PC-3 (cell line): ENCODE measurements around the gene S100A8. TPM values are rescaled to one million over a fixed set of nuclear protein-coding genes. Genes with fewer than 3 reads are reported as not detected.

Experiments
- ATAC-seq: fragments of 200-7000 bp; cut with Tn5 transposase; 2 replicates; pipeline ENCODE4 v1.9.1; 2020; ENCODE audit warnings: mild to moderate bottlenecking, moderate library complexity
- BruUV-seq: library from RNA; stranded (reverse); fragments of 400-500 nt; replicated peaks from 2 replicates; lab custom pipeline; 2021; lab: Mats Ljungman, UMichigan
- CTCF ChIA-PET: fragments of 300-600 bp; sonication (Branson Sonifier 250); formaldehyde crosslinking; loops from one replicate; lab custom pipeline; 2022; ENCODE audit warnings: antibody characterized with exemption; lab: Charles Lee
- POLR2A ChIA-PET: fragments of 300-600 bp; sonication (Branson Sonifier 250); formaldehyde crosslinking; loops from one replicate; lab custom pipeline; 2022; ENCODE audit warnings: antibody characterized with exemption; ENCODE audit not compliant: unreplicated experiment; lab: Charles Lee
- DNase-seq: peaks from one replicate; pipeline ENCODE4 v3.0.0-alpha.2; 2015
- H2AFZ ChIP-seq: fragments of 300-600 bp; sonication (generic); 2 replicates; pipeline ENCODE4 v1.6.0; 2016; ENCODE audit warnings: antibody characterized with exemption, low read length
- H3F3A ChIP-seq: fragments of 300-600 bp; sonication (generic); one replicate; pipeline ENCODE4 v1.6.0; 2017; ENCODE audit warnings: antibody characterized with exemption, low read length, control low read depth, mild to moderate bottlenecking; ENCODE audit not compliant: unreplicated experiment
- H3K27ac ChIP-seq: fragments of 300-600 bp; sonication (generic); 2 replicates; pipeline ENCODE4 v1.5.1; 2016; ENCODE audit warnings: mild to moderate bottlenecking, low read length
- H3K27me3 ChIP-seq: fragments of 300-600 bp; sonication (generic); 2 replicates; pipeline ENCODE4 v1.6.1; 2016; ENCODE audit warnings: low read length, mixed read lengths
- H3K36me3 ChIP-seq: fragments of 300-600 bp; sonication (generic); 2 replicates; pipeline ENCODE4 v1.6.1; 2016; ENCODE audit warnings: low read depth, mixed run types, low read length, mixed read lengths
- H3K4me1 ChIP-seq: fragments of 300-600 bp; sonication (generic); 2 replicates; pipeline ENCODE4 v1.5.1; 2016; ENCODE audit warnings: low read length; ENCODE audit not compliant: insufficient read depth
- H3K4me2 ChIP-seq: fragments of 300-600 bp; sonication (generic); 2 replicates; pipeline ENCODE4 v1.6.0; 2016; ENCODE audit warnings: low read length
- H3K4me3 ChIP-seq: fragments of 300-600 bp; sonication (generic); 2 replicates; pipeline ENCODE4 v1.5.1; 2016; ENCODE audit warnings: mild to moderate bottlenecking, low read length, mixed read lengths
- H3K79me2 ChIP-seq: fragments of 300-600 bp; sonication (generic); 2 replicates; pipeline ENCODE4 v1.6.1; 2017; ENCODE audit warnings: low read length, mixed read lengths
- H3K9ac ChIP-seq: fragments of 300-600 bp; sonication (generic); 2 replicates; pipeline ENCODE4 v1.6.0; 2016; ENCODE audit warnings: mild to moderate bottlenecking, low read length
- H3K9me2 ChIP-seq: fragments of 300-600 bp; sonication (generic); replicated peaks from 2 replicates; pipeline ENCODE4 v1.6.1; 2016; ENCODE audit warnings: mixed run types, low read length, mixed read lengths
- H3K9me3 ChIP-seq: fragments of 300-600 bp; sonication (generic); 2 replicates; pipeline ENCODE4 v1.6.1; 2016; ENCODE audit warnings: low read length, mixed read lengths
- H4K20me1 ChIP-seq: fragments of 300-600 bp; sonication (generic); 2 replicates; pipeline ENCODE4 v1.6.1; 2016; ENCODE audit warnings: low read length, mixed read lengths
- CTCF ChIP-seq: fragments of 300-600 bp; sonication (generic); conservative IDR thresholded peaks from 2 replicates; pipeline ENCODE4 v1.5.1; 2017; ENCODE audit warnings: antibody characterized with exemption, low read depth, mild to moderate bottlenecking, low read length
- EZH2 ChIP-seq: fragments of 300-600 bp; sonication (generic); IDR thresholded peaks from one replicate; pipeline ENCODE4 v1.6.1; 2017; ENCODE audit warnings: antibody characterized with exemption, mild to moderate bottlenecking, low read length; ENCODE audit not compliant: unreplicated experiment
- EZH2phosphoT487 ChIP-seq: fragments of 300-600 bp; sonication (generic); IDR thresholded peaks from 2 replicates; pipeline ENCODE4 v1.6.1; 2018; ENCODE audit warnings: mild to moderate bottlenecking, antibody characterized with exemption, low read length, borderline replicate concordance
- intact Hi-C: fragments of 100-400 bp; cut with micrococcal nuclease; formaldehyde crosslinking; loops from 2 replicates; pipeline ENCODE4 v1.9.0; 2023
- total RNA-seq: library from RNA; depleted of rRNA; stranded (reverse); fragments of >200 nt; gene quantifications from 2 replicates; pipeline ENCODE4 v1.2.3, GENCODE V29; 2014; rRNA removed

The S100A8 gene
- total RNA-seq, 1 experiment from 2014 or later = 0.29 TPM

- Histone ChIP-seq H3K9me2 (no peaks in the 10 kb centered on the region), H3K4me1 (no peaks in the 10 kb centered on the region), H2AFZ (no peak overlapping the region), H3F3A (no peaks in the 10 kb centered on the region), H3K4me3 (no peak overlapping the region), H3K79me2 (no peaks in the 10 kb centered on the region), H3K36me3 (no peaks in the 10 kb centered on the region), H3K9ac (no peak overlapping the region), H4K20me1 (no peaks in the 10 kb centered on the region), H3K27me3 (peaks cover 84% of the 10 kb centered on the region), H3K27ac (no peak overlapping the region), H3K4me2 (no peak overlapping the region), H3K9me3 (no peaks in the 10 kb centered on the region)
- TF ChIP-seq CTCF (no peak), EZH2 (no peak), EZH2phosphoT487 (no peak)
- POLR2A ChIA-PET = no interaction called here
- DNase-seq (no peak), ATAC-seq (no peak)
- intact Hi-C loops = no loop called here
- CTCF ChIA-PET = no interaction called here
- no TSS peak for BruUV-seq
Observed at GRCh38 chr1:153340356-153340755, 50.5 kb downstream of the S100A8 start.

Other genes with a start within 250 kb of the S100A8 start
- gene SPRR2G, start 240.2 kb downstream of the S100A8 start, total RNA-seq = not detected in 2 replicates
- not detected in 2 replicates for gene LELP1, start 187.6 kb downstream of the S100A8 start, total RNA-seq
- not detected in 2 replicates for gene PRR9, start 173.5 kb downstream of the S100A8 start, total RNA-seq
- gene LORICRIN, start 131.4 kb downstream of the S100A8 start, total RNA-seq = not detected in 2 replicates
- not detected in 2 replicates for gene PGLYRP3, start 78.1 kb downstream of the S100A8 start, total RNA-seq
- gene PGLYRP4, start 42.2 kb downstream of the S100A8 start, total RNA-seq = not detected in 2 replicates
- 482 and 559 TPM in 2 replicates for gene S100A9, start 33.2 kb downstream of the S100A8 start, total RNA-seq
- gene S100A12, start 15.5 kb downstream of the S100A8 start, total RNA-seq = not detected in 2 replicates
- not detected in 2 replicates for gene S100A7A, start 25.4 kb upstream of the S100A8 start, total RNA-seq
- gene S100A7, start 69.6 kb upstream of the S100A8 start, total RNA-seq = not detected in 2 replicates
- gene S100A6, start 144.9 kb upstream of the S100A8 start, total RNA-seq = 1,818 and 2,572 TPM in 2 replicates
- 2.5 and 6.3 TPM in 2 replicates for gene S100A5, start 149.9 kb upstream of the S100A8 start, total RNA-seq
- gene S100A4, start 154.7 kb upstream of the S100A8 start, total RNA-seq = 32.2 and 55.8 TPM in 2 replicates
- gene S100A3, start 158.2 kb upstream of the S100A8 start, total RNA-seq = 4.6 and 7.9 TPM in 2 replicates
- gene S100A2, start 174.8 kb upstream of the S100A8 start, total RNA-seq = 358 and 373 TPM in 2 replicates
- gene S100A16, start 222.1 kb upstream of the S100A8 start, total RNA-seq = 1,254 and 1,288 TPM in 2 replicates
- gene S100A14, start 225.3 kb upstream of the S100A8 start, total RNA-seq = 462 and 536 TPM in 2 replicates
- 307 and 350 TPM in 2 replicates for gene S100A13, start 236.4 kb upstream of the S100A8 start, total RNA-seq
- gene S100A1, start 237.4 kb upstream of the S100A8 start, total RNA-seq = 0.29 TPM in 1 of 2 replicates, not detected in the other
- 101 and 112 TPM in 2 replicates for gene CHTOP, start 243.0 kb upstream of the S100A8 start, total RNA-seq